Activated naive CD8-positive, alpha-beta T cell treated with anti-CD3 and anti-CD28 coated beads, Interleukin-2, amount 10 ng/mL, durations not matched to agents 7 days and 5 days (primary cell): Measurements from ENCODE around the gene PEX5. TPM values are rescaled to one million over a fixed set of nuclear protein-coding genes. Genes with fewer than 3 reads are reported as not detected.
"Not testable (repeated sequence)": the region's sequence is repeated elsewhere in the genome, so short reads cannot be mapped to it uniquely, and the experiment has no call there.

Experiments
- ATAC-seq: fragments of 150-1000 bp; cut with Tn5 transposase; one replicate; pipeline ENCODE4 v1.10.0; 2021; ENCODE audit warnings: low read depth, moderate library complexity
- POLR2A ChIA-PET: fragments of 350-600 bp; sonication (Branson Sonifier 250); formaldehyde crosslinking; loops from one replicate; lab custom pipeline; 2021; ENCODE audit warnings: antibody characterized with exemption; lab: Charles Lee
- DNase-seq: peaks from one replicate; pipeline ENCODE4 v3.0.0; 2021
- H3K27ac Mint-ChIP-seq: one replicate; pipeline ENCODE4 v1.8.0; 2022; ENCODE audit warnings: mild to moderate bottlenecking, mixed read lengths
- H3K27me3 Mint-ChIP-seq: one replicate; pipeline ENCODE4 v1.8.0; 2022; ENCODE audit warnings: mild to moderate bottlenecking, moderate library complexity, mixed read lengths
- H3K36me3 Mint-ChIP-seq: one replicate; pipeline ENCODE4 v1.8.0; 2021; ENCODE audit warnings: mild to moderate bottlenecking, mixed read lengths
- H3K4me1 Mint-ChIP-seq: one replicate; pipeline ENCODE4 v1.8.0; 2021; ENCODE audit warnings: mixed read lengths
- H3K4me3 Mint-ChIP-seq: one replicate; pipeline ENCODE4 v1.8.0; 2022; ENCODE audit warnings: mild to moderate bottlenecking, moderate library complexity, mixed read lengths
- H3K9me3 Mint-ChIP-seq: one replicate; pipeline ENCODE4 v1.8.0; 2021; ENCODE audit warnings: mixed read lengths
- total RNA-seq, 2 experiments: library from RNA; stranded (reverse); gene quantifications; one replicate each; pipeline ENCODE4 v1.2.3, GENCODE V29; 2021

The PEX5 gene
- total RNA-seq, 2 experiments from 2014 or later, result 21.1 to 23.0 TPM

DNA sequence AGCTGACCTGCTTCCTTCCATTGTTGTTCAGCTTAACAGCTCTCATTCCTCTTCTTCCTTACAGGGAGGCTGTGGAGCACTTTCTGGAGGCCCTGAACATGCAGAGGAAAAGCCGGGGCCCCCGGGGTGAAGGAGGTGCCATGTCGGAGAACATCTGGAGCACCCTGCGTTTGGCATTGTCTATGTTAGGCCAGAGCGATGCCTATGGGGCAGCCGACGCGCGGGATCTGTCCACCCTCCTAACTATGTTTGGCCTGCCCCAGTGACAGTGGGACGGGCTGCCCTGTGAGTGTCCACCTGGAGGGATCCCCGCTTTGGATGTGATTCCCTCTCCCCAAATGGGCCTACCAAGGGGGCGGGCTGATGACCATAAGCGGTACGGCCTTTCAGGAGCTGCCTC is 20.5 kb downstream of the PEX5 start:
- Mint-ChIP-seq H3K27ac (no peak overlapping the region), H3K36me3 (peaks cover 50% of the 10 kb centered on the region), H3K27me3 (no peaks in the 10 kb centered on the region), H3K4me1 (no peaks in the 10 kb centered on the region), H3K9me3 (peaks cover 4% of the 10 kb centered on the region), H3K4me3 (no peak overlapping the region)
- DNase-seq (no peak), ATAC-seq (no peak)
- POLR2A ChIA-PET, result no interaction called here

DNA sequence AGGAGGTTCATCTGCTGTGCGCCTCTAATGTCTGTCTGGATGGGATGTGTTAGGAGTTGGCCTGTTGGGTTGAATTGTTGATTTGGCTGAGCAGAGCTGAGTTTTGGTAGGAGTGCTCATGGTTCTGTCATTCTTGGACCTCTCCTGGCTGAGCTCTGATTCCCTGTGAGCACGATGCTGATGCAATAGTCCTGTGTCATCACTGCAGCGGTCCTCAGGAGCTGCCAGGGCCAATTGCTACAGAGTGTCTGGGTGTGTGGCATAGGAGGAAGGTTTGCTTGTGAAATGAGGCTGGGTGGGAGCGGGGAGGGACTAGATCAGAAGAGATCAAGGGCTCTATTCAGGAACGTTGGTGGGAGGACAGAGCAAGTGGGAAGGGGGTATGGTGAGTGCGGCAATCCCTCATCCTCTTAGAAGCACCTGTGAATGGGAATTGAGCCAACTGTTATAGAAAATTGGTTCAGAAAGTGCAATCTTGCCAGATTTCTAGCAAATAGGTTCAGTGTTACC is 21.2 kb downstream of the PEX5 start:
- Mint-ChIP-seq H3K27ac (no peak overlapping the region), H3K4me1 (no peaks in the 10 kb centered on the region), H3K36me3 (peaks cover 50% of the 10 kb centered on the region), H3K27me3 (peaks cover 5% of the 10 kb centered on the region), H3K4me3 (no peak overlapping the region), H3K9me3 (peaks cover 4% of the 10 kb centered on the region)
- POLR2A ChIA-PET, result no interaction called here
- DNase-seq, result no peak
- no peak for ATAC-seq

DNA sequence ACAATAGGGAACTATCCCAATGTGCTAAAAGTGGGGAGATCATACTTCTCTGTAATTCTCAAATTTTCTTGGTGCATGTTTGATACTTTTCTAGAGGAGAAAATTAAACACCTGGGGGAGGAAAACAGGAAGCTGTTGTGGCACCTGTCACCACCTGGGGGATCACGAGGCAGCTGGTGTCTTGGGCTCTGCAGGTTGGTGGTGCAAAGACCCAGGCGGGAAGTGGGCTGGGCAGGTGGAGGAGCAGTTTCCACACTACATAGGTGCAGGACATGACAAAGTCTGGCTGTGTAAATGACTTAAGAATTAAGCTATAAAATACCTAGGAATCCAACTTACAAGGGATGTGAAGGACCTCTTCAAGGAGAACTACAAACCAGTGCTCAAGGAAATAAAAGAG is 23.2 kb downstream of the PEX5 start:
- DNase-seq, result no peak
- peaks cover 38% of the 10 kb centered on the region for H3K36me3 Mint-ChIP-seq
- H3K27me3 Mint-ChIP-seq, result peaks cover 8% of the 10 kb centered on the region
- H3K9me3 Mint-ChIP-seq, result peaks cover 4% of the 10 kb centered on the region
- no peaks in the 10 kb centered on the region for H3K4me1 Mint-ChIP-seq
- POLR2A ChIA-PET, result no interaction called here
- H3K4me3 Mint-ChIP-seq, result no peak overlapping the region
- H3K27ac Mint-ChIP-seq, result no peak overlapping the region
- ATAC-seq, result no peak

DNA sequence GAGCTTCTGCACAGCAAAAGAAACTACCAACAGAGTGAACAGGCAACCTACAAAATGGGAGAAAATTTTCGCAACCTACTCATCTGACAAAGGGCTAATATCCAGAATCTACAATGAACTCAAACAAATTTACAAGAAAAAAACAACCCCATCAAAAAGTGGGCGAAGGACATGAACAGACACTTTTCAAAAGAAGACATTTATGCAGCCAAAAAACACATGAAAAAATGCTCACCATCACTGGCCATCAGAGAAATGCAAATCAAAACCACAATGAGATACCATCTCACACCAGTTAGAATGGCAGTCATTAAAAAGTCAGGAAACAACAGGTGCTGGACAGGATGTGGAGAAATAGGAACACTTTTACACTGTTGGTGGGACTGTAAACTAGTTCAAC is 24.3 kb downstream of the PEX5 start:
- H3K4me1 Mint-ChIP-seq, H3K27ac Mint-ChIP-seq, H3K9me3 Mint-ChIP-seq, DNase-seq, POLR2A ChIA-PET, H3K27me3 Mint-ChIP-seq, H3K4me3 Mint-ChIP-seq, ATAC-seq: not testable (repeated sequence)
- peaks cover 31% of the 10 kb centered on the region for H3K36me3 Mint-ChIP-seq

DNA sequence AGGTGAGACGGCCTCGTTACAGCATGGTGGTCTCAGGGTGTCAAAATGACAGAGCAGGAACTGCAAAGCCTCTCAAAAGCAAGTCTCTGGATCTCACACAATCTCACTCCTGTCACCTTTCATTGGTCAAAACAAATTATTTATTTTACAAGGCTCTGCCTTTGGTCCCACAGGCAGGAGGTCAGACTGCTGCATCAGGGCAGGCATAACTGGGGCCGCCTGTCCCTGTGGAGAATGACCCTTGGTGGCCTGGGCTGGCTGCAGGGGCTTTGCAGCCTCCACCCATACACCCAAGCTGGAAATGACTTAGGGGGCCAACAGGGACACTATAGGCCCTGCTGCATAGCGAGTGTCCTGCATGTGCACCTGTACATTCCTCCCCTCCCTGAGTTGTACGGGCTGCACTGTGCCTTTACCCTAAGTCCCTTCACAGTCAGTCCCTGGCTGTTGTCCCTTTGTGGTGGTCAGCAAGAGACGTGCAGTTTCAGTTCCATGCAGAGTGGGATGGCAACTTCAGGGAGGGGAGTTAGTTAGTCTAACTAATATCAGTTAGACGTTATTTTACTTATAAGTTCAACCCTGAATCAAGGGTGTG is 28.1 kb downstream of the PEX5 start:
- DNase-seq (no peak), ATAC-seq (no peak)
- no peak overlapping the region for H3K27ac Mint-ChIP-seq
- peaks cover 10% of the 10 kb centered on the region for H3K27me3 Mint-ChIP-seq
- H3K9me3 Mint-ChIP-seq, result peaks cover under 1% of the 10 kb centered on the region
- H3K36me3 Mint-ChIP-seq, result peaks cover 3% of the 10 kb centered on the region
- POLR2A ChIA-PET, result no interaction called here
- H3K4me1 Mint-ChIP-seq, result peaks cover 1% of the 10 kb centered on the region
- no peak overlapping the region for H3K4me3 Mint-ChIP-seq

DNA sequence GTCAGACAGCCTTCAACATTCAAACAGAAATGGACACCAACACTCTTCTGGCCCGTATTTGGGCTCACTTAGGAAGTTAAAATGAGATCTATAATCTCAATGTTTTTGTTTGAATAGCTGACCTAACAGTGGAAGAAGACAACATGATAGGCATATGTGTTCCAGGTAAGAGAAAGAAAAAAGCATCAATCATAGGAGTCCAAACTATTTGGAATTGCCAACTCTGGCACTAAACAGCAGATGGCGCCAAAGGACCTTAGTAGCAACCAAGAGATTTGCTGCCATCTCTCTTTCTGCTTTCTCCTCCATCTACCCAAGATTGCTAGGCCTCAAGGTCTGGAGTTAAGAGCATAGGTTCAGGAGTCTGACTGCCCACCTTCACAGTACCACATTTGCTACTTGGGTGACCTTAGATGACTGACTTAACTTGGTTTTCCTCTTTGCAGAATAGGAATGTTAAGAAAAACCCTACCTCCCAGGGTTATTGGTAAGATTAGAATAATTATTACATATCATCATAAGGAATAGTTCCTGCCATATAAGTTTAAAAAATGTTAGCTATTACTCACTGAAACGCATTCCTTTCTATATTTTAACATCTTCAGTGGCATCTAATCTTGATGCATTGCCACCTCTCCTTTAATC is 30.2 kb downstream of the PEX5 start:
- DNase-seq (peak; percentile 45), ATAC-seq (peak; percentile 50)
- peaks cover 1% of the 10 kb centered on the region for H3K4me1 Mint-ChIP-seq
- H3K4me3 Mint-ChIP-seq, result no peak overlapping the region
- no peaks in the 10 kb centered on the region for H3K36me3 Mint-ChIP-seq
- no peak overlapping the region for H3K27ac Mint-ChIP-seq
- POLR2A ChIA-PET, result no interaction called here
- H3K27me3 Mint-ChIP-seq, result peaks cover 13% of the 10 kb centered on the region
- H3K9me3 Mint-ChIP-seq, result no peaks in the 10 kb centered on the region

DNA sequence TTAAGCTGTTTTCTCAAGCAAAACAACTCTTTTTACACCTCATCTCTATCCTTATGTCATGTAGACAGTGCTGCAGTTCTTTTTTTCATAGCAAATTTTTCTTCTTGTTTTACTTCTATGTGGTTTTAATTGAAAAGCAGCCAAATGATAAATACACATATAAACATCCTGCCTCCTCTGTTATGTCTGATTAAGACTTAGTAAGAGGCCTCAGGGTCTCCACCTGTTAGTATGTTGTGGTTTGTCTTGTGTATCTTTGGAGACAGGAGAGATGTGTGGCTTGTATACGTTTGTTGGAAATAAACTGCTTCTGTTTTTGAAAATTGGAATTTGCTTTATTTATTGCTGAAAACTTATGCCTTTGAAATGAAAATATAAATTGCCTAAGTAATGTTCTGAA is 32.0 kb downstream of the PEX5 start:
- Mint-ChIP-seq H3K27ac (no peak overlapping the region), H3K9me3 (no peaks in the 10 kb centered on the region), H3K4me1 (peaks cover 1% of the 10 kb centered on the region), H3K27me3 (peaks cover 5% of the 10 kb centered on the region), H3K36me3 (no peaks in the 10 kb centered on the region), H3K4me3 (no peak overlapping the region)
- no peak for ATAC-seq
- POLR2A ChIA-PET, result no interaction called here
- no peak for DNase-seq

DNA sequence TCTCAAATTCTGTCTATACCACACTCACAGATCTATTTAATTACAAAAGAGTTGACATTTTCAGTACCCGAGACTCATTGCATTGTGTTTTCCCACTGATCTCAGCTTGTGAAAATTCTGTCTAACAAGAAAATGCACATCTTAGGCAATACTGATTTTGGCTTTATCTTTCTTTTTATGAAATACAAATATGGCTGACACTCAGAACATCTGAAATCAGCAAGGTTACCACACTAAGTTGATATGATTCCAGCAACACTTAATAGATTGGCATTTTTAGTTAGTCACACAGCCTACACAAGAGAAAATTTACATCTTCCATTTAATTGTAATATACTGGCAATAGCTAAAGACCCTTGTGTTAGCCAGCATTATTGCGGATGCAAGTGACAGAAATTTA is 40.3 kb downstream of the PEX5 start:
- H3K4me3 Mint-ChIP-seq, result no peak overlapping the region
- ATAC-seq (no peak), DNase-seq (no peak)
- POLR2A ChIA-PET, result no interaction called here
- no peaks in the 10 kb centered on the region for H3K36me3 Mint-ChIP-seq
- no peak overlapping the region for H3K27ac Mint-ChIP-seq
- H3K4me1 Mint-ChIP-seq, result no peaks in the 10 kb centered on the region
- H3K27me3 Mint-ChIP-seq, result peaks cover 23% of the 10 kb centered on the region
- H3K9me3 Mint-ChIP-seq, result peaks cover 8% of the 10 kb centered on the region

DNA sequence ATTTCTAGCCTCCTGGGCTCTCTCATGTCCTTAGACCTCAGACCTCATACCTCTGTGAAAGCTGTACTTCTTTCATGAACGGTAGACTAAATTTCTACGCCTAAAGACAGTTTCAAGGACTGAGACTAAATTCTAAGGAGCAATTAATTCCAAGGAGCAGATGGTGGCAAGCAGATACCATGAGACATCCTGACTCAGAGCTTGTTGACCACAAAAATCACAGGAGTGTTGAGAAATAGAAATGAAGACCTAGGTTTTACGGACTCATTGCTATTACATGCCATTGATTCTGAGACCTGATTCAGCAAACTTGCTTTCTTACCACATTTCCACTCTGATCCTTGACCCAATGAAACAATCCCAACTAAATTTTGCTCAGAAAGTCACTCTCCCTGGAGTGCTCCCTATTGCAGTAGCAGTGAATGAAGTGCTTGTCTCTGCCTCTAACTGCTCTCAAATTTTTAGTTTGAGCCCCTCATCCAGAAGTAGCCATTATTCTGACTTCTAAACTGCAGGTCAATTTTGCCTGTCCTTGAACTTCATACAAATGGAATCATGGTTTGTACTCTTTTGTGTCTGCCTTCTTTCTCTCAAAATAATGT is 52.0 kb downstream of the PEX5 start:
- ATAC-seq (no peak), DNase-seq (no peak)
- POLR2A ChIA-PET, result no interaction called here
- Mint-ChIP-seq H3K27ac (no peak overlapping the region), H3K27me3 (peaks cover 39% of the 10 kb centered on the region), H3K4me1 (peaks cover 5% of the 10 kb centered on the region), H3K36me3 (no peaks in the 10 kb centered on the region), H3K4me3 (no peak overlapping the region), H3K9me3 (peaks cover 3% of the 10 kb centered on the region)

DNA sequence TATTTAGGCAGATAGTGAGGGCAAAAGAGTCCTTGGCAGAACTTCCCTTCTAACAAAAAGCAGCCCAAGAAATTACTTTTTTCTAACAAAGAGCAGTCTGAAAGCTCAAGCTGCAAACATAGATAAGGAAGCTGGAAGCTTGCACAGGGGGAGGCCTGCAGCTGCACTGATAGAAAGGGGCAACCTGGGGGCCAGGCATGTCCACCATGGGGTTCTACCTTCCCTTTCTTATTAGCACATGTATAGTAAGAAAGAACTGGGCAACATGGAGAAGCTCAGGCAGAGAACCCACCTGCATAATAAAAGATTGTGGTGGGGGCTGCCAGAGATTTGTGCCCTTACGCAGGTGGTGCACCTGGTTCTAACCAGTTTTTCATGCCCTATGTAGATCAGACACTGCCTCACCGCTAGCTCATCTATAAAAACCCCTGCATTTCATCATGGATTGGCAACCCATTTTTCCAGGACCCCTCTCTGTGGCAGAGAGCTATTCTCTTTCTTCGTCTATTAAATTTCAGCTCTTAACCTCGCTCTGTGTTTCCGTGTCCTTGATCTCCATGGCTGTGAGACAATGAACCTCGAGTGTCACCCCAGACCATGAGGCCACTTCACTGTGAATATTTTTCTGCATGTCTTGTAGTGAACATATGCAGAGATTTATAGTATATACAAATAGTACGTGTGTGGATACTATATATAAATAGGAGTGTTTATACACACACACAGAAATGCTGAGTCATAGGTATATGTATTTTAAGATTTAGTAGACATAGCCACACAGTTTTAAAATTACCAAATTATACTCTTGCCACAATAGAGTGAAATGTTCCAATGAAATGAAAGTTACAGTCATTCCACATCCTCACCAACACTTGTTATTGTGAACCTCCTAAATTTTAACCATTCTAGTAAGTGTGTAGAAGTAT is 53.0 kb downstream of the PEX5 start:
- DNase-seq (no peak), ATAC-seq (no peak)
- POLR2A ChIA-PET, result no interaction called here
- Mint-ChIP-seq H3K4me3 (no peak overlapping the region), H3K9me3 (peaks cover 3% of the 10 kb centered on the region), H3K4me1 (peaks cover 5% of the 10 kb centered on the region), H3K27me3 (peaks cover 36% of the 10 kb centered on the region), H3K36me3 (no peaks in the 10 kb centered on the region), H3K27ac (no peak overlapping the region)

DNA sequence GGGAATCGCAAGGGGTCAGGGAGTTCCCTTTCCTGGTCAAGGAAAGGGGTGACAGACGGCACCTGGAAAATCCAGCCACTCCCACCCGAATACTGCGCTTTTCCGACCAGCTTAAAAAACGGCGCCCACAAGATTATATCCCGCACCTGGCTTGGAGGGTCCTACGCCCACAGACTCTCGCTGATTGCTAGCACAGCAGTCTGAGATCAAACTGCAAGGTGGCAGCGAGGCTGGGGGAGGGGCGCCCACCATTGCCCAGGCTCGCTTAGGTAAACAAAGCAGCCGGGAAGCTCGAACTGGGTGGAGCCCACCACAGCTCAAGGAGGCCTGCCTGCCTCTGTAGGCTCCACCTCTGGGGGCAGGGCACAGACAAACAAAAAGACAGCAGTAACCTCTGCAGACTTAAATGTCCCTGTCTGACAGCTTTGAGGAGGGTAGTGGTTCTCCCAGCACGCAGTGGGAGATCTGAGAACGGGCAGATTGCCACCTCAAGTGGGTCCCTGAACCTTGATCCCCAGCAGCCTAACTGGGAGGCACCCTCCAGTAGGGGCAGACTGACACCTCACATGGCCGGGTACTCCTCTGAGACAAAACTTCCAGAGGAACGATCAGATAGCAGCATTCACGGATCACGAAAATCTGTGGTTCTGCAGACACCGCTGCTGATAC is 62.0 kb downstream of the PEX5 start:
- ATAC-seq, H3K4me1 Mint-ChIP-seq, H3K4me3 Mint-ChIP-seq, H3K27ac Mint-ChIP-seq, H3K27me3 Mint-ChIP-seq, POLR2A ChIA-PET, DNase-seq, H3K9me3 Mint-ChIP-seq, H3K36me3 Mint-ChIP-seq: not testable (repeated sequence)

DNA sequence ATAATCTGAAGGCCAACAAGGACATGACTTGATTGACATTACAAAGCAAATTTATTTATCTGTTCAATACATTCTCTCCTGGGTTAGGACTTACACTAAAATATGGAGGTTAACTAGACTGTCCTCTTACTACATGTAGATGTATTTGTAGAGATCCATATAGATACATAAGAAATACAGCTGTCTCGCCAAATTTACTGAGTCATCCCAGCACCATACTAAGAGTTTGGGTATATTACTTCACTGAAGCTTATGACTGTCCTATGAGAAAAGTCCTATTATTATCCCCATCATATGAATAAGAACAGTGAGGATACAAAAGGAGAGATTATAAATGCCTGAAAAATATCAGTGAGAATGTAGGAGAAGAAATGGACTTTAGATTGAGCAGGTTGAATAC is 69.6 kb downstream of the PEX5 start:
- Mint-ChIP-seq H3K4me1 (no peaks in the 10 kb centered on the region), H3K27me3 (peaks cover 19% of the 10 kb centered on the region), H3K27ac (no peak overlapping the region), H3K9me3 (peaks cover 2% of the 10 kb centered on the region), H3K36me3 (no peaks in the 10 kb centered on the region), H3K4me3 (no peak overlapping the region)
- DNase-seq, result no peak
- no peak for ATAC-seq
- POLR2A ChIA-PET, result no interaction called here
